Esophagus muscularis mucosa (tissue), 4 donors: ENCODE measurements around the gene LTBP4. TPM values are rescaled to one million over a fixed set of nuclear protein-coding genes. Genes with fewer than 3 reads are reported as not detected.

Experiments used
- DNase-seq: peaks from one replicate; pipeline ENCODE4 v3.0.0-alpha.2; 2017; ENCODE audit errors: extremely low spot score
- H3K27ac ChIP-seq, 4 donors: fragments of 200-600 bp; sonication (generic); replicated peaks in 1 of 4; 1 replicate in 3 of 4; 2 replicates in 1 of 4; pipeline ENCODE4 v1.5.1; 2016 to 2019; ENCODE audit warnings: mild to moderate bottlenecking in 1 of 4
- H3K27me3 ChIP-seq, 4 donors: fragments of 200-600 bp; sonication (generic); one replicate each; pipeline versions ENCODE4 v1.5.1 to v1.6.0; 2016 to 2019
- H3K36me3 ChIP-seq, 4 donors: fragments of 200-600 bp; sonication (generic); one replicate each; pipeline ENCODE4 v1.5.1; 2016 to 2019
- H3K4me1 ChIP-seq, 4 donors: fragments of 200-600 bp; sonication (generic); one replicate each; pipeline ENCODE4 v1.5.1; 2016 to 2019
- H3K4me3 ChIP-seq, 4 donors: fragments of 200-600 bp; sonication (generic); 1 replicate in 2 of 4; 2 replicates in 2 of 4; pipeline ENCODE4 v1.5.1; 2016 to 2019; ENCODE audit warnings: mild to moderate bottlenecking in 4 of 4, moderate library complexity in 1 of 4
- H3K9me3 ChIP-seq, 4 donors: fragments of 200-600 bp; sonication (generic); 1 replicate in 3 of 4; 2 replicates in 1 of 4; pipeline ENCODE4 v1.5.1; 2016 to 2019
- CTCF ChIP-seq, 3 experiments: fragments of 200-600 bp in 2 of 3; fragments of 450-650 bp in 1 of 3; sonication (generic) in 2 of 3; IDR thresholded peaks; one replicate each; pipeline ENCODE4 v1.5.1; 2017 to 2019; ENCODE audit warnings: antibody characterized with exemption in 3 of 3, mild to moderate bottlenecking in 2 of 3, moderate library complexity in 1 of 3
- EP300 ChIP-seq: sonication (generic); formaldehyde crosslinking; IDR thresholded peaks from one replicate; pipeline ENCODE4 v1.6.1; 2017; ENCODE audit warnings: antibody characterized with exemption
- POLR2A ChIP-seq: fragments of 450-650 bp; IDR thresholded peaks from one replicate; pipeline ENCODE4 v1.6.1; 2017; ENCODE audit warnings: antibody characterized with exemption, moderate library complexity, mild to moderate bottlenecking, low read depth
- POLR2AphosphoS5 ChIP-seq, 2 donors: sonication (generic); formaldehyde crosslinking; IDR thresholded peaks; one replicate each; pipeline ENCODE4 v1.6.1; 2017; ENCODE audit warnings: antibody characterized with exemption in 2 of 2
- WGBS: methylation state at CpG from one replicate; pipeline ENCODE4 v1.1.5; 2018; 5-methylcytosine and 5-hydroxymethylcytosine counted together
- intact Hi-C: fragments of 100-400 bp; cut with DNase I; formaldehyde crosslinking; loops from one replicate; pipeline ENCODE4 v1.15.1; 2023
- total RNA-seq, 4 donors: library from RNA; depleted of rRNA; stranded (reverse); fragments of >200 nt; gene quantifications; one replicate each; pipeline versions ENCODE4 v1.1.0 to v1.2.1, GENCODE V29; 2016

The LTBP4 gene
- total RNA-seq, 4 donors from 2014 or later = 358 to 430 (median 397) TPM

- no peaks in the 10 kb centered on the region for H3K27me3 ChIP-seq
- no peak overlapping the region for H3K4me3 ChIP-seq
- WGBS = 93% methylated on average over 42 of the region's 42 CpGs
- H3K27ac ChIP-seq = no peak overlapping the region
- no peaks in the 10 kb centered on the region for H3K9me3 ChIP-seq
- intact Hi-C loops = no loop called here
- peaks cover 5 to 11% (median 6%) of the 10 kb centered on the region in 4 donors for H3K4me1 ChIP-seq
- no peak for DNase-seq
- TF ChIP-seq POLR2A (no peak), POLR2AphosphoS5 (IDR thresholded peaks at IDR 0.05) (no peak), CTCF (IDR thresholded peaks at IDR 0.05) (no peak), EP300 (no peak)
- H3K36me3 ChIP-seq = peaks cover 0 to 57% (median 33%) of the 10 kb centered on the region in 4 donors
These were observed 28.2 kb downstream of the LTBP4 start for GRCh38 chr19:40629346-40629745.

- WGBS = 74% methylated on average over 15 of the region's 16 CpGs
These were observed 29.5 kb downstream of the LTBP4 start for GRCh38 chr19:40630571-40631160.

GRCh38 chr19:40632311-40633036 is 31.3 kb downstream of the LTBP4 start:
- H3K27ac ChIP-seq = no peak overlapping the region

More at GRCh38 chr19:40630571-40631160, 29.5 kb downstream of the LTBP4 start:
- TF ChIP-seq EP300 (no peak), POLR2A (no peak), CTCF (IDR thresholded peaks at IDR 0.05) (no peak), POLR2AphosphoS5 (IDR thresholded peaks at IDR 0.05) (peak in 1 of 2 donors; percentile 11)
- DNase-seq = no peak
- H3K4me3 ChIP-seq = no peak overlapping the region
- H3K4me1 ChIP-seq = peaks cover 6 to 19% (median 10%) of the 10 kb centered on the region in 4 donors
- no peaks in the 10 kb centered on the region for H3K27me3 ChIP-seq
- no peaks in the 10 kb centered on the region for H3K9me3 ChIP-seq
- intact Hi-C loops = loop anchor here (10.0 kb wide), 1 partner anchor 326 kb away; no protein-coding TSS in a partner anchor
- peaks cover 0 to 49% (median 24%) of the 10 kb centered on the region in 4 donors for H3K36me3 ChIP-seq
- peak overlapping the region in 1 of 4 donors; percentile 36 for H3K27ac ChIP-seq

GRCh38 chr19:40633207-40633606 is 32.0 kb downstream of the LTBP4 start:
- TF ChIP-seq POLR2A = no peak
- no peak for TF ChIP-seq CTCF (IDR thresholded peaks at IDR 0.05)
- TF ChIP-seq EP300 = no peak
- no peak for TF ChIP-seq POLR2AphosphoS5 (IDR thresholded peaks at IDR 0.05)
- no peak for DNase-seq
- H3K4me1 ChIP-seq = peaks cover 6 to 19% (median 10%) of the 10 kb centered on the region in 4 donors
- WGBS = 82% methylated on average over 5 of the region's 5 CpGs
- no peak overlapping the region for H3K4me3 ChIP-seq
- no peaks in the 10 kb centered on the region for H3K27me3 ChIP-seq
- peaks cover 0 to 24% (median 8%) of the 10 kb centered on the region in 4 donors for H3K36me3 ChIP-seq
- intact Hi-C loops = loop anchor here (10.0 kb wide), 1 partner anchor 328 kb away; no protein-coding TSS in a partner anchor
- H3K27ac ChIP-seq = no peak overlapping the region
- H3K9me3 ChIP-seq = no peaks in the 10 kb centered on the region

More at GRCh38 chr19:40632311-40633036, 31.3 kb downstream of the LTBP4 start:
- WGBS = 93% methylated on average over 3 of the region's 3 CpGs
- Histone ChIP-seq H3K9me3 (no peaks in the 10 kb centered on the region), H3K4me3 (no peak overlapping the region), H3K36me3 (peaks cover 0 to 31% (median 9%) of the 10 kb centered on the region in 4 donors), H3K27me3 (no peaks in the 10 kb centered on the region), H3K4me1 (peaks cover 6 to 19% (median 10%) of the 10 kb centered on the region in 4 donors)
- no peak for TF ChIP-seq POLR2AphosphoS5 (IDR thresholded peaks at IDR 0.05)
- TF ChIP-seq POLR2A = no peak
- no peak for TF ChIP-seq CTCF (IDR thresholded peaks at IDR 0.05)
- TF ChIP-seq EP300 = no peak
- DNase-seq = no peak
- intact Hi-C loops = loop anchor here (10.0 kb wide), 1 partner anchor 328 kb away; no protein-coding TSS in a partner anchor
